Aorta (tissue), 5 donors: Measurements from ENCODE around the gene EEFSEC. TPM values are rescaled to one million over a fixed set of nuclear protein-coding genes. Genes with fewer than 3 reads are reported as not detected.

Experiments used
- ATAC-seq: fragments of 200-7000 bp; cut with Tn5 transposase; one replicate; pipeline ENCODE4 v1.9.1; 2022; ENCODE audit warnings: moderate library complexity; ENCODE audit not compliant: low FRiP score
- DNase-seq, 2 donors: peaks; one replicate each; pipeline ENCODE4 v3.0.0-alpha.2; 2020
- H3K27ac ChIP-seq, 2 donors: one replicate each; pipeline ENCODE4 v1.5.1; 2013; ENCODE audit warnings: low read length in 2 of 2, mild to moderate bottlenecking in 2 of 2, moderate library complexity in 2 of 2, control low read depth in 1 of 2, inconsistent platforms in 1 of 2, low read depth in 1 of 2
- H3K27me3 ChIP-seq, 2 donors: one replicate each; pipeline ENCODE4 v1.6.1; 2013; ENCODE audit warnings: control low read depth in 1 of 2, low read length in 1 of 2, mild to moderate bottlenecking in 1 of 2, moderate library complexity in 1 of 2; ENCODE audit not compliant: insufficient read depth in 2 of 2, control insufficient read depth in 1 of 2
- H3K36me3 ChIP-seq, 2 donors: one replicate each; pipeline ENCODE4 v1.6.1; 2013; ENCODE audit warnings: control low read depth in 1 of 2, low read length in 1 of 2, mild to moderate bottlenecking in 1 of 2; ENCODE audit not compliant: insufficient read depth in 2 of 2, control insufficient read depth in 1 of 2
- H3K4me1 ChIP-seq, 2 donors: one replicate each; pipeline ENCODE4 v1.6.1; 2013; ENCODE audit warnings: low read length in 2 of 2, control low read depth in 1 of 2, mild to moderate bottlenecking in 1 of 2, moderate library complexity in 1 of 2; ENCODE audit not compliant: insufficient read depth in 2 of 2, control insufficient read depth in 1 of 2
- H3K4me3 ChIP-seq, 2 donors: one replicate each; pipeline ENCODE4 v1.5.1; 2013; ENCODE audit warnings: low read length in 2 of 2, control low read depth in 1 of 2, mild to moderate bottlenecking in 1 of 2
- H3K9me3 ChIP-seq: one replicate; pipeline ENCODE4 v1.6.1; 2013; ENCODE audit warnings: mild to moderate bottlenecking, low read length; ENCODE audit not compliant: control insufficient read depth
- WGBS, 2 donors: extraction: QIAGEN DNeasy Blood & Tissue Kit; methylation state at CpG; one replicate each; pipeline ENCODE4 v1.1.7; 2013; 5-methylcytosine and 5-hydroxymethylcytosine counted together
- intact Hi-C, 2 donors: fragments of 100-400 bp; cut with DNase I; formaldehyde crosslinking; loops; one replicate each; pipeline versions ENCODE4 v1.14.2 to v1.15.0; 2022
- polyA plus RNA-seq, 2 donors: library from polyadenylated mRNA; stranded (reverse); fragments of 200-250 nt; gene quantifications; one replicate each; pipeline ENCODE4 v1.2.3, GENCODE V29; 2013
- total RNA-seq, 2 donors: library from RNA; stranded (reverse); fragmentation: NEBNext Ultra II Directional; extraction: Animal tissue kit (Norgen Biotek cat#: 25700); gene quantifications; one replicate each; pipeline ENCODE4 v1.2.1, GENCODE V29; 2021
- donor health status: healthy with polysubstance abuse.
- donor health status: Bipolar disorder and iron deficiency.
- donor health status: DM: no; HTN: no; CAD: no.
- donor health status: DM: no; HTN: no; CAD: no.
- donor health status: DM: yes; HTN: yes; CAD: no.

The EEFSEC gene
- total and polyA plus RNA-seq, 4 donors: 3.5 to 18.8 (median 11.6) TPM

DNA sequence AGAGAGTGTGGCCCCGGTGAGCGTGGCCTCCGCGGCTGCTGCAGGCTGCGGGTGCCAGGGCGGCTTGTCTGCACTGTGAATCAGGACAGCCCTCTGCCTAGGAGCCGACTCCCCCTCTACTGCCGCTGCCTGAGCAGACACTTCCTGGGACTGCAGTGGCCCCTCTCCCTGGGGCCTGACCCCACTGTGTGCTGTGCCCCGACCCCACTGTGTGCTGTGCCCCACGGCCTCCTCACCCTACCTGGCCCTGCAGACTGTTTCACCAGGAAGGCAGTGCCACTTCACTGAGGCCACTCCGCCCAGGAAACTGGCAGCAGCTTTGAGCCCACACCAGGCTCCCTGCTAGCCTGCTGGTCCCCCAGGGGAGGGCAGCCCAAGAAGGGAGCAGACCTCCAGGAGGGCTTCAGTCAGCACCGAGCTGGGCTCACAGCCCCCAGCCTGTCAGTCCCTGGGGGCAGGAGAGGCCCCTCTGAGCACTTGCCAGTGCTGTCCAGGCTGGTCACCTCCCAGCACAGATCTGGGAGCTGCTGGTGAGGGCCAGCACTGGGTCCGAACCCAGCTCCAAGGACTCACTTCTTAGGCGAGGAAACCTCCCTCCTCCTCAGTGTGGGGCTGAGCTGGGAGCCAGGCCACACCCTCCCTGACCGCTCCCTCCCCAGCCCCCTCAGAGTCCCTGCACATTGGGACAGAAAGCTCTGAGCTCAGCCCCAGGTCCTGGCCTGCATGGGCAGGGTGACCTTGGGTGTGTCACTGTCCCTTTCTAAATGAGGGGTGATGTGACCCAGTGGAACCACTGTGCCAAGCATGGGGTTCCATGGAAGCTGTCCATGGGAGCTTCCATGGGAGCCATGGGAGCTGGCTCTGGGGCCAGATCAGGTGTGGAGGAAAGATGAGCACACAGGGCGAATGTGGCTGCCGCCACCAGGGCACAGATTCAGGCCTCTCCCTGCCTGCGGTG, 256.6 kb downstream of the EEFSEC start:
- WGBS, 2 donors: 85 to 87% methylated on average over 18 of the region's 18 CpGs
- Histone ChIP-seq H3K27me3 (no peaks in the 10 kb centered on the region), H3K27ac (no peak overlapping the region), H3K4me1 (no peaks in the 10 kb centered on the region), H3K36me3 (no peaks in the 10 kb centered on the region), H3K9me3 (no peaks in the 10 kb centered on the region), H3K4me3 (no peak overlapping the region)
- ATAC-seq: no peak
- no peak for DNase-seq
- intact Hi-C loops: no loop called here

DNA sequence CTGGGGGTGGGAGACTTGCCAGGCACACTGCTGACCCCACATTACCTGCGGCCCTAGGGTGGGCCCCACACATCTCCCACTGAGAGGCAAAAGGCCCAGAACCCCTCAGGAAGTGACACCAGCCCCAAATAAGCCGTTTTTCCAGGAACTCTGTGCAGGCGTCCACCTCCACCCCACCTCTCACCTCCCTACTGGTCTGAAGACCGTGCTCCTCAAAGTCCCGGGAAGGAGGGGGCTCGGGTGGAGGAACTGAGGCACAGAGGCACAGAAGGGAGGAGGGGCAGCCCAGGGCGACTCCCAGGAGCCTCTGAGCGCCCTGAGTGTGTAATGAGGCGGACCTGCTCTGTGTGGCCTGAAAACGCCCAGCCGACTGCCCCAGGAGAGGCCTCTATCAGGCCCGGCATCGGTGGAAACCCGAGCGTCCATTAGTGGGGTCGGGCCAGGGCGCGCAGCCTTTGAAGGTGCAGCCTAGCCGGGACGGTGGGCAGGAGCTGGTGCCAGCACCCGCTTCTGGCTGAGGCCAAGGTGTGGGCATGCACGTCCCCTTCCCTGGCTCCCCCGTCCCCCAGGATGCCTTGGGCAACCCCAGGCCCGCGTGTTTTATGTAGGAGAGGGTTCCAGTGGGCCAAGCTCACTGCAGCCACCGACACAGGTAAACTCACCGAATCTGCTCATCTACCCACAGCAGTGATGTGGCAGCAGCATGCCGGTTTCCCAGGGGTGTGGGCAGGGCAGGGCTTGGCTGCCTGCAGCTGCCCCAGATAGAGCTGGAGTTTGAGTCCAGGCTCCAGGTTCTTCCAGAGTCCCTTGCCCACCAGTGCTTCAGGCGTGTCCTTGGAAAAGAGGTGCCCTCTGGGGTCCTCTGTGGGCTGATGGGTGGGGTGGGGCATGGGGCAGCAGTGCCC, 257.6 kb downstream of the EEFSEC start:
- intact Hi-C loops: no loop called here
- no peak for DNase-seq

GRCh38 chr3:128411574-128412064, 258.3 kb downstream of the EEFSEC start:
- H3K27ac ChIP-seq: no peak overlapping the region
- no peak overlapping the region for H3K4me3 ChIP-seq
- H3K4me1 ChIP-seq: no peaks in the 10 kb centered on the region
- 78 to 80% methylated on average over 18 of the region's 18 CpGs for WGBS, 2 donors
- no peak for ATAC-seq
- H3K36me3 ChIP-seq: no peaks in the 10 kb centered on the region
- H3K9me3 ChIP-seq: no peaks in the 10 kb centered on the region
- no peak for DNase-seq
- no peaks in the 10 kb centered on the region for H3K27me3 ChIP-seq
- intact Hi-C loops: no loop called here

More for the DNA sequence above, 257.6 kb downstream of the EEFSEC start:
- Histone ChIP-seq H3K36me3 (no peaks in the 10 kb centered on the region), H3K27me3 (no peaks in the 10 kb centered on the region), H3K4me3 (no peak overlapping the region), H3K4me1 (no peaks in the 10 kb centered on the region), H3K9me3 (no peaks in the 10 kb centered on the region), H3K27ac (no peak overlapping the region)
- no peak for ATAC-seq
- 92 to 95% methylated on average over 29 of the region's 29 CpGs for WGBS, 2 donors

- Histone ChIP-seq H3K4me3 (no peak overlapping the region), H3K9me3 (no peaks in the 10 kb centered on the region), H3K27me3 (no peaks in the 10 kb centered on the region), H3K4me1 (no peaks in the 10 kb centered on the region), H3K27ac (no peak overlapping the region), H3K36me3 (no peaks in the 10 kb centered on the region)
- intact Hi-C loops: no loop called here
- ATAC-seq: no peak
- 91 to 92% methylated on average over 15 of the region's 15 CpGs for WGBS, 2 donors
- no peak for DNase-seq
Measured at GRCh38 chr3:128412180-128413002, 259.1 kb downstream of the EEFSEC start.

DNA sequence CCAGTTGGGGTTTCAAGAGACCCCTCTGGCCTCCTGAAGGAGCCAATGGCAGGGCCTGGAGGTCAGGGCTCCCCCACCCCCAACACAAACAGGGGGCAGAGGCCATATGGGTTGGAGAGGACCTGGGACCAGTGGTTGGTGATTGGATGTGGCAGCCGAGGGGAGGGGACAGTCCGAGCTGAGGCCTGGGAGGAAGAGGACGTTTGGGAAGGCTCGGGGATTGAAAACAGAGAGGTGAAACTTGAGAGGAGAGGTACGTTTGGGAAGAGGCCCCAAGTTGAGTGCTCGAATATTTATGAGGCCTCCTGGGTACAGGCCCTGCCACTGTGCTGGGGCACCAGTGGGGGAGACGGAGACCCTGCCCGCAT, 259.7 kb downstream of the EEFSEC start:
- Histone ChIP-seq H3K9me3 (no peaks in the 10 kb centered on the region), H3K4me3 (no peak overlapping the region), H3K27me3 (no peaks in the 10 kb centered on the region), H3K36me3 (no peaks in the 10 kb centered on the region), H3K27ac (no peak overlapping the region), H3K4me1 (no peaks in the 10 kb centered on the region)
- no peak for ATAC-seq
- intact Hi-C loops: no loop called here
- WGBS, 2 donors: 84% methylated on average over 8 of the region's 8 CpGs
- no peak for DNase-seq

GRCh38 chr3:128413413-128414205, 260.3 kb downstream of the EEFSEC start:
- H3K36me3 ChIP-seq: no peaks in the 10 kb centered on the region
- no peaks in the 10 kb centered on the region for H3K27me3 ChIP-seq
- H3K4me3 ChIP-seq: no peak overlapping the region
- H3K27ac ChIP-seq: no peak overlapping the region
- WGBS, 2 donors: 92 to 94% methylated on average over 24 of the region's 24 CpGs
- no peaks in the 10 kb centered on the region for H3K9me3 ChIP-seq
- ATAC-seq: no peak
- no peaks in the 10 kb centered on the region for H3K4me1 ChIP-seq
- no peak for DNase-seq
- intact Hi-C loops: no loop called here

DNA sequence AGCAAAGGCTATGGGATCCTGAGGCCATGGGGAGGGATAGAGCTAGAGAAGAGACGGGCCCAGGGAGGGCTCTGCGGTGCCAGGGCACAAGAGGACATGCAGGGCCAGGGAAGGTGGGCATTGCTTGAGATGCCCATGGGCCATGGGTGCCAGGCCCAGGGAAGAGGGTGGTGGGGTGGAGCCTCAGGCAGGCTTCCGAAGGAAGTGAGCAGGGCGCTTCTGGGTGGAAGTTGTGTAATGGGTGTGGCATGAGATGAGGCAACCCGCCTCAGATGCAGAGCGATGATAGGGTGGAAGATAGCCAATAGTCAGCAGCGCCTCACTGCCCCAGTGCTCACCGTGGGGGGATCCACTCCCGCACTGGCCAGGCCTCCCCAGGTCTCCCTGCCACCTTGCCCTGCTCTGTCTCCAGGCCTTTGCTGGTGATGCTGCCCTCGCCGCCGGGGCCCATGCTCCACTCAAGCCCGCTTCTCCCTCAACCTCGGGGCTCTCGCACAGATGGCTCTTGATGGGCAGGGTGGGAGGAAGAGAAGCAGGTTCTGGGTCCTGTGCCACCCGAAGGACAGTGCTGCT, 262.0 kb downstream of the EEFSEC start:
- DNase-seq (no peak), ATAC-seq (no peak)
- Histone ChIP-seq H3K9me3 (no peaks in the 10 kb centered on the region), H3K27me3 (no peaks in the 10 kb centered on the region), H3K27ac (no peak overlapping the region), H3K36me3 (no peaks in the 10 kb centered on the region), H3K4me3 (no peak overlapping the region), H3K4me1 (no peaks in the 10 kb centered on the region)
- WGBS, 2 donors: 94 to 95% methylated on average over 16 of the region's 16 CpGs
- intact Hi-C loops: no loop called here
